Right lobe of liver (tissue), 6 donors: Measurements from ENCODE around the gene PTBP1. TPM values are rescaled to one million over a fixed set of nuclear protein-coding genes. Genes with fewer than 3 reads are reported as not detected.

Source experiments
- ATAC-seq, 4 donors: fragments of 200-7000 bp; cut with Tn5 transposase; one replicate each; pipeline ENCODE4 v1.9.1; 2020; ENCODE audit warnings: mild to moderate bottlenecking in 4 of 4, moderate library complexity in 4 of 4
- DNase-seq, 3 donors: peaks; one replicate each; pipeline ENCODE4 v3.0.0-alpha.2; 2020
- H3K27ac ChIP-seq, 3 donors: fragments of 200-600 bp; one replicate each; pipeline ENCODE4 v1.8.0; 2022
- H3K27me3 ChIP-seq, 2 donors: fragments of 200-600 bp; one replicate each; pipeline ENCODE4 v1.8.0; 2022
- H3K36me3 ChIP-seq, 4 donors: fragments of 200-600 bp; sonication (generic) in 1 of 4; one replicate each; pipeline versions ENCODE4 v1.5.1 to v1.8.0; 2017 to 2022; ENCODE audit warnings: control low read depth in 1 of 4
- H3K4me1 ChIP-seq, 4 donors: fragments of 200-600 bp; sonication (generic) in 1 of 4; one replicate each; pipeline versions ENCODE4 v1.5.1 to v1.8.0; 2017 to 2022; ENCODE audit warnings: control low read depth in 1 of 4
- H3K4me3 ChIP-seq, 3 donors: fragments of 200-600 bp; one replicate each; pipeline ENCODE4 v1.8.0; 2022
- H3K9me3 ChIP-seq, 4 donors: fragments of 200-600 bp; sonication (generic) in 1 of 4; one replicate each; pipeline versions ENCODE4 v1.5.1 to v1.8.0; 2017 to 2022; ENCODE audit warnings: control low read depth in 1 of 4
- CTCF ChIP-seq, 4 donors: fragments of 200-600 bp in 3 of 4; fragments of 450-650 bp in 1 of 4; IDR thresholded peaks; one replicate each; pipeline versions ENCODE4 v1.5.1 to v1.8.0; 2016 to 2022; ENCODE audit warnings: antibody characterized with exemption in 4 of 4, mild to moderate bottlenecking in 2 of 4
- POLR2A ChIP-seq: fragments of 450-650 bp; IDR thresholded peaks from one replicate; pipeline ENCODE4 v1.6.1; 2017; ENCODE audit warnings: antibody characterized with exemption, mild to moderate bottlenecking
- WGBS: methylation state at CpG from one replicate; pipeline ENCODE4 v1.1.6; 2018; ENCODE audit warnings: low coverage, low lambda C conversion rate; ENCODE audit not compliant: insufficient coverage; ENCODE audit errors: missing lambda C conversion rate; 5-methylcytosine and 5-hydroxymethylcytosine counted together
- intact Hi-C, 2 donors: fragments of 100-400 bp; cut with DNase I; formaldehyde crosslinking; loops; one replicate each; pipeline versions ENCODE4 v1.11.2 to v1.14.1; 2022
- total RNA-seq, 6 experiments: library from RNA; depleted of rRNA in 2 of 6; stranded (reverse); fragments of >200 nt in 2 of 6; fragmentation: NEBNext Ultra II Directional in 3 of 6; extraction: Animal tissue kit (Norgen Biotek cat#: 25700) in 3 of 6; gene quantifications; one replicate each; pipeline versions ENCODE4 v1.1.0 to v1.2.4, GENCODE V29; 2016 to 2023
- donor health status: DM: no; HTN: yes; CAD: no.
- donor health status: DM: no; HTN: no; CAD: no.
- donor health status: DM: no; HTN: no; CAD: no.
- donor health status: DM: no; HTN: yes; CAD: no.
- donor health status: DM: no; HTN: yes; CAD: no.

The PTBP1 gene
- total RNA-seq, 6 experiments from 2014 or later = 91.1 to 150 (median 129) TPM

DNA sequence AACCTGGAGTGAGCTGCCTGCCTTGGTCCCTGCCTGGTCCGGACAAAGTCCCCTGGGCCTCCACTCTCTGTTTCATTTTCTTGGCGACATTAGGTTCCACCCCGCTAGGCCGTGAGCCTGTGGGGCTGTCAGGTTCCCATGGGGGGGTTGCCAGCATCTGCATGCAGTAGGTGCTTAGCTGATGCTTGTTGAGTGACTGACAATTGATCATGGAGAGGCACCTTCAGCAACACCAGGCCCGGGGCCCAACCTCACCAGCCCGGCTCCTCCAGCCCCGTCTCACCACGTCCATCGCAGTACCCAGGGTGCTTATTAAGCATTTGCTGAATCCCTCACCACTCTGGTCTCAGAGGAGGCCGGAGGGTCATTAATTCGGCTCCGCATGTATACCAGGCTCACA is 33.0 kb upstream of the PTBP1 start:
- Histone ChIP-seq H3K27me3 (no peaks in the 10 kb centered on the region), H3K4me1 (no peaks in the 10 kb centered on the region), H3K9me3 (no peaks in the 10 kb centered on the region), H3K4me3 (no peak overlapping the region), H3K27ac (no peak overlapping the region), H3K36me3 (no peaks in the 10 kb centered on the region)
- ATAC-seq = no peak
- no peak for DNase-seq
- intact Hi-C loops = loop anchor here (10.0 kb wide), 2 partner anchors 100 to 220 kb away; partner anchors contain the start of gene WDR18 (in 1 of the 2)
- TF ChIP-seq CTCF (IDR thresholded peaks at IDR 0.05) = no peak
- no peak for TF ChIP-seq POLR2A
- no CpG with 5 or more reads among the region's 12 CpGs for WGBS

DNA sequence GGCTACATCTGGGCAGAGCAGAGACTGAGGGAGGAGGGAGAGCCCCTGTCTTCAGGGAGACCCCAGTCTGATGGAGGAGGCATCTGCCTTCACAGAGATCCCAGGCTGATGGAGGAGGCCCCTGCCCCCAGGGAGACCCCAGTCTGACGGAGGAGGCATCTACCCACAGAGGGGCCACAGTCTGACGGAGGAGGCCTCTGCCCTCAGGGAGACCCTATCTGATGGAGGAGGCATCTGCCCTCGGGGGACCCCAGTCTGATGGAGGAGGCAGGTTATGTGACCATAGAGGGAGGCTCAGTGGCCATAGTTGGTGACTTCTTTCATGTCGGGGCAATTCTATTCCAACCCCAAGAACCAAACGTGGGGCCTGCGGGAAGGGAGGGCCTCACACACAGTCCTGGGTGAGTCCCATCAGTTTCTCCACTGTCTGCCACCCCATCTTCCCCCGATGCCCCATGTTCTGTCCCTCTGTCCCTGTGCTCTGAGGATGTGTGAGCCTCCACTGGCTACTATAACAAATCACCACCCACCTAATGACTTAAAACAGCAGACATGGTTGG is 32.0 kb upstream of the PTBP1 start:
- Histone ChIP-seq H3K27ac (no peak overlapping the region), H3K4me3 (no peak overlapping the region), H3K36me3 (no peaks in the 10 kb centered on the region), H3K27me3 (no peaks in the 10 kb centered on the region), H3K4me1 (no peaks in the 10 kb centered on the region), H3K9me3 (no peaks in the 10 kb centered on the region)
- WGBS = 67% methylated on average over 2 of the region's 7 CpGs
- no peak for ATAC-seq
- no peak for TF ChIP-seq CTCF (IDR thresholded peaks at IDR 0.05)
- TF ChIP-seq POLR2A = no peak
- intact Hi-C loops = loop anchor here (5.0 to 10.0 kb wide), 3 partner anchors 100 to 220 kb away; partner anchors contain the start of genes KISS1R (in 2 of the 2) and WDR18 (in 1 of the 2)
- no peak for DNase-seq

DNA sequence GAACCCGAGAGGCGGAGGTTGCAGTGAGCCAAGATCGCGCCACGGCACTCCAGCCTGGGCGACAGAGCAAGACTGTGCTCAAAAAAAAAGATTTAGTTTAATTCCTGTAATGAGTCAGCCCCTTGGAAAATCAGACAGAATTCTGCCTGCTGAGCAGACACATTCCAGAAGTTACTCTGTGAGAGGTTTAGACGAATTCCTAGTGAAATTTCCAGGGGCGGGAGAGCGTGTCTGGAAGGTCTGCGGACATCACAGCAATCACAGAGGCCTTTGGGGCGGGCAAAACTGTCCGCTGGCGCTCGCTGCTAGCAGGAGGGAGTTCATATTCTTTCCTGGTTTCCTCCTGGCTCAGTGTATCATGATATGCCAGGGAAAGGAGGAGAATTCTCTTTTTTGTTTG is 28.8 kb upstream of the PTBP1 start:
- no peak for ATAC-seq
- WGBS = 68% methylated on average over 6 of the region's 14 CpGs
- intact Hi-C loops = loop anchor here (5.0 to 10.0 kb wide), 3 partner anchors 96 to 216 kb away; partner anchors contain the start of genes KISS1R (in 2 of the 2) and WDR18 (in 1 of the 2)
- H3K4me1 ChIP-seq = no peaks in the 10 kb centered on the region
- no peaks in the 10 kb centered on the region for H3K9me3 ChIP-seq
- DNase-seq = no peak
- no peaks in the 10 kb centered on the region for H3K36me3 ChIP-seq
- no peak overlapping the region for H3K4me3 ChIP-seq
- H3K27me3 ChIP-seq = no peaks in the 10 kb centered on the region
- TF ChIP-seq CTCF (IDR thresholded peaks at IDR 0.05) = no peak
- no peak for TF ChIP-seq POLR2A
- no peak overlapping the region for H3K27ac ChIP-seq

- no peaks in the 10 kb centered on the region for H3K27me3 ChIP-seq
- H3K36me3 ChIP-seq = no peaks in the 10 kb centered on the region
- intact Hi-C loops = loop anchor here (5.0 to 10.0 kb wide), 3 partner anchors 95 to 215 kb away; partner anchors contain the start of genes KISS1R (in 2 of the 2) and WDR18 (in 1 of the 2)
- H3K9me3 ChIP-seq = no peaks in the 10 kb centered on the region
- ATAC-seq (no peak), DNase-seq (no peak)
- WGBS = 53% methylated on average over 4 of the region's 6 CpGs
- TF ChIP-seq POLR2A = no peak
- no peak for TF ChIP-seq CTCF (IDR thresholded peaks at IDR 0.05)
- H3K4me1 ChIP-seq = no peaks in the 10 kb centered on the region
- no peak overlapping the region for H3K4me3 ChIP-seq
- no peak overlapping the region for H3K27ac ChIP-seq
Measured at GRCh38 chr19:769616-770015, 27.6 kb upstream of the PTBP1 start.
